Measurements from ENCODE around the gene SOWAHC.
"Not testable (repeated sequence)": the region's sequence is repeated elsewhere in the genome, so short reads cannot be mapped to it uniquely, and the experiment has no call there.

The SOWAHC gene

GRCh38 chr2:109615637-109616144 lies 1.5 kb downstream of the SOWAHC start:
- no peak for DNase-seq (ENCODE audit: low read depth in 2 of 2)

- DNase-seq (ENCODE audit: low read depth in 2 of 2) = no peak
Measured at GRCh38 chr2:109616184-109616583, 2.0 kb downstream of the SOWAHC start.

GRCh38 chr2:109619032-109619615 lies 5.0 kb downstream of the SOWAHC start:
- DNase-seq (ENCODE audit: low read depth in 2 of 2) = no peak

DNA sequence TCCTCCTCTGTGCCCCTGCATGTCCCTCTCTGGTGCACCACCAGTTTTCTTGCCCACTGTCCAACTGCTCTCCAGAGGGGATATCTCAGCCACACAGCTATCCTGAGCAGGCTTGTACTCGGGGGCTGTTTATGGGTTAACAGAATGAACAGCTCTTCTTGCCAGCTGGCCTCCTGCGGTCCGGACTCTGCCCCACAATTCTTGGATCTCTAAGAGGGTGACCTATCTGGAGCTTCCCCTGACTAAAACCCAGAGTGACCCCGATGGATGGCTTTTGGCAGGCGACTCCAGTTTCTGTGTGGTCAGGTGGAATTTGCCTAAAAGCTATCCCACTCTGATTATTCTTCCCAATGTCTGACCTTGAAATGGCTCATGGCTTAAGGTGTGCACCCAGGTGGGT lies 9.1 kb downstream of the SOWAHC start:
- no peak for DNase-seq (ENCODE audit: low read depth in 2 of 2)

DNA sequence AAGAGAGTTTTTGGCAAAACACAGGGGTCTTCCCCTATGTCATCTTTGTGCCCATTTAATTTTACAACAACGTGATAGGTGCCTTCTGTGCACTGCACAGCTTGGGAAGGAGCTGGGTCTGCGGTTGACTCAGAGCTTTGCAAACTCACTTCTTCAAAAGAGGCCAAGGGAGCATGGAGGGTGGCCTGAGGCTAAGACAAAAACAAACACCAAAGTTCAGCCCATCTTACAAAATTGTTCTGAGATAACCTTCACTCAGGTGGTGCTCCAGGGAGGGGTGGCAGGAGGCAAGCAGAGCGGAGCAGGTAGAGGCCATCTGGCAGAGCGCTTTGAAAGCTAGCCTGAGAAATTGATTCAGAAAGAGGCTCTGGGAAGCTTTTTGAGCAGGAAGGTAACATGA lies 9.8 kb downstream of the SOWAHC start:
- DNase-seq (ENCODE audit: low read depth in 2 of 2) = no peak

DNA sequence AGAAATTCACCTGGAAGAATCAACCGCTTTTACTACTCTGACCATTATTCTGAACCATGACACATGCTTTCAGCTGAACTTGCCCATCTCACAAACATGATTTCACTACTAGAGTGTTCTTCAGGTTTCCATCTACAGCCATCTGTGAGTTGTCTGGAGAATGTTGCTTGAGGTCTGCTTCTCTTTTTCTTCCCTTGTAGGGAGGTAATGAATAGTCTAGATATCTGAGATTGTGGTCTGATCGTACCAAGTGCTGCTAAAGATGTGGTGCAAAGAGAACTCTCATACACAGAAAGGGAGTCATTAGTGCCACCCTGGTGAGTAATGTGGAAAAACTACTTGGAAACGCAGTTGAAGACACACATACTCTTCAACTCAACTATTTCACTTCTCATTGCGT lies 10.2 kb downstream of the SOWAHC start:
- no peak for DNase-seq (ENCODE audit: low read depth in 2 of 2)

- DNase-seq (ENCODE audit: low read depth in 2 of 2) = not testable (repeated sequence)
Measured at GRCh38 chr2:109628321-109628720, 14.2 kb downstream of the SOWAHC start.

DNA sequence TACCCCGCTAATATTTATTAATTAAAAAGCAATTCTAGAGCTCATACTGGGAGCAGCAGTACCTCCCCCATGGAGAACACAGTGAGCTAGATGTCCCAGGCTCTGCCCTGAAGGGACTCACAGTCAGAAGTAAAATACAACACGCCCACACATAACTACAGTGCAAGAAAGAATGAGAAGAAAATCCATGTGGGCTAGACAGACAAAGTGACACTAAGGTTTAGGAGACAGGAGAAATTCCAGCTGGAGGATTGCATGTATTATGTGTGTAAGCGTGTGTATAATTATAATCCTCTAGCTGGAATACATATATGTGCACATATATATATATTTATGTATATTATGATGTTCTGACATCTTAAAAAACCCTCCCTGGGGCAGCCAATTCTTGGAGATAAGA lies 15.7 kb downstream of the SOWAHC start:
- DNase-seq (ENCODE audit: low read depth in 2 of 2) = no peak

DNA sequence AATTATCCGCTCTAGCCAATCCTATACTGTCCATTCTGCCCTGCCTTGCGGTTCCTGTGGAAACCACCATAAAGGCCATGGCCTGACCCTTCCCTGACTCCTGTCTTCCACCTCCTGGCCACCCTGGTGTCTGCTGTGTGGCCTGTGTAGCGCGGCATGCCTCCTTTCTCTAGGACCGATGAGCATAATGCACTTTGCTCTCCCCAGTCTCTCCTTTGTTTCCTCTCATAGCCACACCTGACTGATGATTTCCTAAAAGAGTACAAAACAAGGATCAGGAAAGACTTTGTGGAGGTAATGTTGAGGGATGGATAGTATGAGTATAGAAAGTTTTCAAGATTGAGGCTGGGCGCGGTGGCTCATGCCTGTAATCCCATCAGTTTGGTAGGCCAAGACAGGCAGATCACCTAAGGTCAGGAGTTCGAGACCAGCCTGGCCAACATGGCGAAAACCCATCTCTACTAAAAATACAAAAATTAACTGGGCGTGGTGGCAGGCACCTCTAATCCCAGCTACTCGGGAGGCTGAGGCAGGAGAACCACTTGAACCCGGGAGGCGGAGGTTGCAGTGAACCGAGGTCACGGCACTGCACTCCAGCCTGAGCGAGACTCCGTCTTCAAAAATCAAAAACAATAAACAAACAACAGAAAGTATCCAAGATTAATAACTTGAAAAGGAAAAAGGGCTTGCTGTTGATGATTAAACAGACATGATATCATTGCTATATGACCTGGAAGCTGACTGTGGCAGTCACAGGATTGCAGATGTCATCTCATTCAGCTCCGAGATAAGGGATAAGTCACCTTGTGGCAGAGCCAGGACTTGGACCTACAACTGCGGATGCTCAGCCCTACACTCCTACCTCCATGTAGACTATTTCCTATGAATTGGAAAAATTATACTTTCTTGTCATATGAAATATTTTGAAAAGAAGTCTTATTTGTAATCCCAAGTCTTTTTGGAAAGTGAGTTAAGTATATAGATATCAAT lies 16.6 kb downstream of the SOWAHC start:
- no peak for DNase-seq (ENCODE audit: low read depth in 2 of 2)

DNA sequence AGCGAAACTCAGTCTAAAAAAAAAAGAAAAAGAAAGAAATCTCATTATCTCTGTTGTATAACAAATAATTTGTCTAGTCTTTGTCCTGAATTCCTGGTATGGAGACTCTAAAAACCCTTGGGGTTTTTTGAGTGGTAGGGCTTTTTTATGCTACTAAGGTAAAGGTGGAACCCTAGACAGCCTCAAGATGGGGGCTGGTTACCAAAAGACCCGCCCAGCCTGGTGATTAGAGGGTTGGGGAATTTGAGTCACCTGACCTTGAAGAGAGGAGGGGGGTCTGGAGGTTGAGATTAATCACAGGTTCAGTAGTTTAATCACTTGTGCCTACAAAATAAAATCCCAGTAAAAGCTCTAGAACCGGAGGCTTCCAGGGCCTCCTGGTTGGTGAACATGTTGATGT lies 17.6 kb downstream of the SOWAHC start:
- DNase-seq (ENCODE audit: low read depth in 2 of 2) = no peak

DNA sequence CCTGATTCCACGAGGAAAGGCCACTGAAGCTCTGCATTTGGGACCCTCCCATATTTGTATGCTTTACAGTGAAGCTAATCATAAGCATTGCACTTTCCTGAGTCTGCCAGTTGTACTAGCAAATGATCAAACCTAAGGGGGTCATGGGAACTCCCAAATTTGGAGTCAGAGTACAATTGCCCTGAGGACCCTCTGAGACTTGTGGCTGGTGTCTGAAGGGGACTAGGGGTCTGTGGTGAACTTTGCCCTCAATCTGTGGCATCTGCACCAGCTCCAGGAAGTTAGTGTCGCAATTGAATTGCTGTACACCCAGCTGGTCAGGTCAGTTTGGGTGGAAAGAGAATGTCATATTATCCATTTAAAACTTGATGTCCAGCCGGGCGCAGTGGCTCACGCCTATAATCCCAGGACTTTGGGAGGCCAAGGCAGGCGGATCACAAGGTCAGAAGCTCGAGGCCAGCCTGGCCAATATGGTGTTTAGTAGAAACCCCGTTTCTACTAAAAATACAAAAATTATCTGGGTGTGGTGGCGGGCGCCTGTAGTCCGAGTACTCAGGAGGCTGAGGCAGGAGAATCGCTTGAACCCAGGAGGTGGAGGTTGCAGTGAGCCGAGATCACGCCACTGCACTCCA lies 18.1 kb downstream of the SOWAHC start:
- no peak for DNase-seq (ENCODE audit: low read depth in 2 of 2)

DNA sequence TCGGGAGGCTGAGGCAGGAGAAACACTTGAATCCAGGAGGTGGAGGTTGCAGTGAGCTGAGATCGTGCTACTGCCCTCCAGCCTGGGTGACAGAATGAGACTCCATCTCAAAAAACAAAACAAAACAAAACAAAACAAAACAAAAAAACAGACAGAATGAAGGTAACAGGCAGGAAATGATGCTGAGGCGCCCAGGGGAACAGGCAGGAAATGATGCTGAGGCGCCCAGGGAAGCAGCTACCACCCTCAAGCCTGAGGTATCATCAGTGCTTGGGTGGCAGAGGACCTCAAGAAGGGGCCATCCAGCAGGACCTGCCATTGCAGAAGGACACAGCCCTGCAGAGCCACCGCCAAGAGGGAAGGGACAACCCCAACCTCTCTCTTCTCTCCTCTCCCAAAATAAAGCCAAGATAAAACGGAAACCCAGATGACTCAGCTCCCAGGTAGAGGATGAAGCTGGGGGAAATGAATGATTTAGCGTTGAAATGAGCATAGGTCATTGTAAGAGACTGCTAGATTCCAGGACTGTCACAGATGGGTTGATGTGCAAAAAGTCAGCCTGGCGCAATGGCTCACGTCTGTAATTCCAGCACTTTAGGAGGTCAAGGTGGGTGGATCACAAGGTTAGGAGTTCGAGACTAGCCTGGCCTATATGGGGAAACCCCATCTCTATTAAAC lies 19.3 kb downstream of the SOWAHC start:
- DNase-seq (ENCODE audit: low read depth in 2 of 2) = no peak

DNA sequence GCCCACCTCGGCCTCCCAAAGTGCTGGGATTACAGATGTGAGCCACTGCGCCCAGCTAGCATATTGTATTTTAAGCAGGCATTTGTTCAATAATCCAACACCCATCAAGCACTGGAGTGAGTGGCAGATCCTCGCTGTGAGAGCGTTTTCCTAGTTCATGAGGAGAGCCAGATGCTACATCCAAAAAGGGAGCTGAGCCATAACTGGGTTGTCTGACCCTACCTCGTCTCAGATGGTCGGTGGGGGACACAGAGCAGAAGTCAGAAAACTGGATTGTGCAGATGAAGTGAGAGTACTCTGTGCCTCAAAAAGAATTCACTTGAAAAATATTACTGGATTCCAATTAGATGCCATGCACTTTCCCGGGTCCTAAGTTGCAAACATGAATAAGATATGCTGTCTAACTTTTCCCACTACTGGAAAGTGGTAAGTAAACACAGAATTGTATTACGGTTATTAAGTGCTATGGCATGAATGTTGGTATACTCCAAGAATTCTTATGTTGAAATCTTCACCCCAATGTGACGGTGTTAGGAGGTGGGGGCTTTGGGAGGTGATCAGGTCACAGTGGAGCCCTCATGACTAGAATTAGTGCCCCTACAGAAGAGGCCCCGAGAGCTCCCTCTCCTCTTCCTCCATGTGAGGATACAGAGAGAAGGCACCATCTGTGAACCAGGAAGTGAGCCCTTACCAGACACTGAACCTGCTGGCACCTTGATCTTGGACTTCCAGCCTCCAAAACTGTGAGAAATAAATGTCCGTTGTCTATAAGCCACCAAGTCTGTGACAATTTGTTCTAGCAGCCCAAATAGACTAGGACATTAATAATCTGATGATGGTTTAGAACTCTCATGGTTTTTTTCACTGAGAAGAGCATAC lies 21.5 kb downstream of the SOWAHC start:
- no peak for DNase-seq (ENCODE audit: low read depth in 2 of 2)

DNA sequence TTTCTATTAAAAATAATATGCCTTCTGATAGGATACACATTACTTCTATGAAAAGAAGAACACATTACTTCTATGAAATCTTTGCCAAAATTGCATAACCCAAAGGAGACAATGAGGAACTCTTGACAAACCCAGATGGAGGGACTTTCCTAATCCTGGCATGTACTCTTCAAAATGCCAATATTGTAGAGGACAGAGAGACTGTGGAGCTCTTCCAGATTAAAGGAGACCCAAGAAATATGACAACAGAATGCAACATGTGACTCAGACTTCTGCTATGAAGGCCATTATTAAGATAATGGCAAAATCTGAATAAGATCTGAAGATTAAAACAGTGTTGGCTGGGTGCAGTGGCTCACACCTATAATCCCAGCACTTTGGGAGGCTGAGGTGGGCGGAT lies 22.2 kb downstream of the SOWAHC start:
- DNase-seq (ENCODE audit: low read depth in 2 of 2) = no peak

DNA sequence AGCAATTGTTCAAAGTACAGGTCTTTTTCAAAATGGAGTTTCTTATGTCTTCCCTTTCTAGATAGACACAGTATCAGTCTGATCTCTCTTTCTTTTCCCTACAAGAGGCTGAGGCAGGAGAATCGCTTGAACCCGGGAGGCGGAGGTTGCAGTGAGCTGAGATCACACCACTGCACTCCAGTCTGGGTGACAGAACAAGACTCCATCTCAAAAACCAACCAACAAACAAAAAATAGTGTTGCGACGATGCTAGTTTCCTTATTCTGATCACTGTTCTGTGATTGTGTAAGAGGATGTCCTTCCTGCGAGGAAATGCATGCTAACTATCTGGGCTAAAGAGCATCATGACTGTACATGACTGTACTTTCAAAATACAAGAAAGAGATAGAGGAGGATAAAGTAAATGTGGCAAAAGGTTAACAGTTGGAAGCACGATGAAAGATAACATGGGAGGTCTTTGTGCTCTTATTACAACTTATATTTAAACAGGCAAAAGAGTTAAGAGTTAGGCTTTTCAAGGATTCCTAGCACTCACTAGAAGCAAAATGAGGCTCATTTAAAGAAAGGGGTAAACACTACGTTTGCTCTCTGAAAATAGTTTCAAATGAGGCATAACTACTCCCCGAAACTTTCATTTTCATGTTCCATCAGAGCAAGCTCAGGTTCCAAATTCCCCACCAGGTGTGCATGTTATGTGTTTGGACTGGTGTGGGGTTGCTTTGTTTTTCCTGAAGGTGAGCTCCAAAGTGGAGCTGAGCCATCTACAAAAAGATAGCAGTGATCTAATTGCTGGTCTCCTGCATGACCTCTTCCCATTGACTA lies 23.8 kb downstream of the SOWAHC start:
- DNase-seq (ENCODE audit: low read depth in 2 of 2) = no peak

DNA sequence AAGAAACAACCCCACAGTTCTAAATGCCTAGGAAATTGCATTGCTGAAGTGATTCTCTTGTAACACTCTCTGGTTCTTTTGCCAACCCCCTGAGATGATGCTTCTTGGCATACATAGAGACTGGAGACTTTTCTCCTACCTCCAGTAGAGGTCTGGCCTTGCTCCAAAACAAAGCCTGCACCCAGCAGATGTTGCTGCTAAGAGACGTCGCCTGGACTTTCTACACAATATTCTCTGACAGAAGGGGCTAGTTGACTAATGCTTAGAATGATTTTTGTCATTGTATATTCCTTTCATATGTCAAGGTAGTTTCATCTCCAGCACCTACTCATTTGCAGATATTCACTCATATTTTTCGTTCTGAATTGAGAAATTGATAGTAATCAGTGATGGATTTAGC lies 24.6 kb downstream of the SOWAHC start:
- DNase-seq (ENCODE audit: low read depth in 2 of 2) = no peak

- DNase-seq (ENCODE audit: low read depth in 2 of 2) = not testable (repeated sequence)
Measured at GRCh38 chr2:109640000-109640399, 25.8 kb downstream of the SOWAHC start.

DNA sequence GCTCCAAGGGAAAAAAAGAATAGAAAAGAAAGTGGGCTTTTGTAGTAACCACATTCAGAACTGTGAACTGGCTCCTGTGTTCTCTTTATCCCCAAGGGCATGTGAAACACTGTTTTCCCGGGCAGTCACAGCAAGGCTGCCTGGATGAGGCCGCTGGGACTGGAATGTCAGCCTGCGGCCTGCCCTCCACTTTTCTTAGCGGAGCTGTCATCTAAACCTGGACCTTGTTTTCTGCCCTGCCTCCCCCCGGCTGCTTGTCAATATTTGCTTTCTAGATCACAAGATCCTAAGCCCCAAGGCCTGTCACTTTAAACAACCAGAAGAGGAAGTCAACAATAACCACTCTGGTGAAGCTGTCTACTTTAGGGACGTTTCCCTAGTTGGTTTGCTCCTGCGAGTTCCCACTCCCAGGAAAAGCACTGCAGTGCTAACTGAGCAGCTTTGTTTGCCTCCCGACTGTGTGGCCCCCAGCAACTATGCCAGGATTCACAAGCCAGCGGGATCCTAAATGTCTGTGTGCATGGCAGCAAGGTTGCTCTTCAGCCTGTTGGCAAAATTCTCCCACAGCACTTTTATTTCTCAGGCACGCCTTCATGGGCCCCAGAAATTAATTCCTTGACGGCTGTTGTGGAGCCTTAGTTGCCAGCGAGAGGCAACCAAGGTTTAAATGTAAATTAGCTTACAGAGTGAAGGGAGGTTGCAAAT lies 30.6 kb downstream of the SOWAHC start:
- DNase-seq (ENCODE audit: low read depth in 2 of 2) = no peak

- no peak for DNase-seq (ENCODE audit: low read depth in 2 of 2)
Measured at GRCh38 chr2:109645412-109646184, 31.4 kb downstream of the SOWAHC start.

All from stimulated activated CD4-positive, alpha-beta T cell treated with anti-CD3 and anti-CD28 coated beads, Interleukin-12 subunit alpha, Interleukin-12 subunit beta, amount 100 ng/mL, for 24 hours (primary cell).